PC-3 (cell line): ENCODE measurements around the gene PYDC1.
"Not testable (repeated sequence)": the region's sequence is repeated elsewhere in the genome, so short reads cannot be mapped to it uniquely, and the experiment has no call there.

Experiments
- CTCF ChIP-seq: fragments of 300-600 bp; sonication (generic); conservative IDR thresholded peaks from 2 replicates; pipeline ENCODE4 v1.5.1; 2017; ENCODE audit warnings: antibody characterized with exemption, low read depth, mild to moderate bottlenecking, low read length
- EZH2 ChIP-seq: fragments of 300-600 bp; sonication (generic); IDR thresholded peaks from one replicate; pipeline ENCODE4 v1.6.1; 2017; ENCODE audit warnings: antibody characterized with exemption, mild to moderate bottlenecking, low read length; ENCODE audit not compliant: unreplicated experiment
- EZH2phosphoT487 ChIP-seq: fragments of 300-600 bp; sonication (generic); IDR thresholded peaks from 2 replicates; pipeline ENCODE4 v1.6.1; 2018; ENCODE audit warnings: mild to moderate bottlenecking, antibody characterized with exemption, low read length, borderline replicate concordance

GRCh38 chr16:31245598-31245997 is 28.7 kb upstream of the PYDC1 start:
- not testable (repeated sequence) for TF ChIP-seq CTCF, EZH2, EZH2phosphoT487
